ENCODE results near the gene SUCLG1.
"Not testable (repeated sequence)": the region's sequence is repeated elsewhere in the genome, so short reads cannot be mapped to it uniquely, and the experiment has no call there.

The SUCLG1 gene

DNA sequence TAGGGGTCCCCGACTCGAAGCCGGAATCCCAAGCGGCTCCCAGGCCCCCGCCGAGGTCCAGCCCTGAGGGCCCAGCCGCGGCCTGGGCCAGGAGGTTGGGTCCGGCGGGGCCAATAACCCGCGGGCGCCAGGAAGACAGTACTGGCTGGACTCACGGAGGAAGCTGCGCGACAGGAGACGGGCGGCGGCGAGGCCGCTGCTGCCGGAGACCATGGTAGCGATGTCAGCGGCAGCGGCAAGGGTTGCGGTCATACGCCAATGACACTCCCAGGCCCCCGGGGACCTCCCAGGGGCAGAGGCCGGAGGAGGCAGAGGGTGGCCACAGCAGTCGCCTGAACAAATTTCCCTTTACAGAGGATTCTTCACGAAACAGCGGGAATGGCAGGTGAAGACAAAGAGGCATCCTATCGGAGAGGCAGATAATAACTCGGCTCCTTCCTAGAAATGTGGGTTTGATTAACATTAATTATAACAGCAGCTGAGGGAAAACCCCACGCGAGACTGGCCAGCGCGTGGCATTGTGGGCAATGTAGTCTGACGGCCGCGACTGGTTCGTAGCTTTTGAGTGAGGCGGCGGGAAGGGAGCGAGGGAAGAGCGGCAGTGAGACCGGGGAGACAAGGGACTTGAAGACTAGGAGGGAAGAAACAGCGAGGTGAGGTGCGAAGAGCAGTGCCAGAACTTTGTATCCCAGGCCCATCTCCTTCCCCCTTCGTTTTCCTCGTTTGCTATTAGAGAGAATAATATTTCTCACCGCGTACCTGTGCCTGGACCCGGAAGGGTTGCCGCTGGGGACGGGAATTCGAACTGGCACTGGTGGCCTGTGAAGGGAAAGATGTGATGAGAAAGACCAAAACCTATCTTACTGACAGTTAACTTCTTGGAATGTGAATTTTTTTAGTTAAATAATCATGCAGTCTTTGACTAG is at the start of gene SUCLG1:
Gene SUCLG1, minus strand, starts transcription at position 263 of the 926 bp plus-strand sequence. Its CDS starts 11 bp downstream, at position 252.
- DNase-seq (ENCODE audit: low read depth in 1 of 2, low spot score in 1 of 2) = peak; percentile 71 to 75

DNA sequence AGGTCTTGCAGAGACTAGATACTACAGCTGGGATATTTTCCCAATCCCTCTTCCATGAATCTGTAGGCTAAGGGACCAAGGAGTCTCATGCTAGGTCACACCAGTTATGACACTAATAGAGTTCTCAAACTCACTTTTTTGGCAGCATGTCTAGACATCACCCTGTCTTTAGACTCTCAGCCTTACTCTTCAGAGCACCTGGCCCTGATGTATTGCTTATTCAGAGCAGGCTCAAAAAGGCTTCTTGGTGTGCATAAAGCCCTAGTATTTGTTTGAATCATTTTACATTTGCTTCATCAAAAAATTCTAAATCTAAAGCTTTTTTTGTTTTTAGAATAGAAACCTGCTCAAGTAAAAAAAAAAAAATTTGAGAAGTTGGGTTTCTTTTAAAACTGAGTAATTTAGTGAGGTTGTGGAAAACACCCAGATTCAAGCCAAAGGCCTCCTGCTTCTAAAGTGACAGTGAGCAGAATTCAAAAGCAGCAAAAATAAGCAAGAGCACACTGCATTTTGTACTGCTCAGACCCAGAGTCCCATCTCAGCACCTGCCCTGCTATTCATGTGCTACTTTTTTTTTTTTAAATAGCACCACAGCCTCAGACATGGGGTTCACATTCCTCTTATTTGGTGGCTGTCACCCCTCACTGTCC is 39.2 kb upstream of the SUCLG1 start:
- DNase-seq (ENCODE audit: low read depth in 1 of 2, low spot score in 1 of 2) = no peak

- DNase-seq (ENCODE audit: low read depth in 1 of 2, low spot score in 1 of 2) = no peak
Observed at GRCh38 chr2:84497285-84497684, 38.2 kb upstream of the SUCLG1 start.

DNA sequence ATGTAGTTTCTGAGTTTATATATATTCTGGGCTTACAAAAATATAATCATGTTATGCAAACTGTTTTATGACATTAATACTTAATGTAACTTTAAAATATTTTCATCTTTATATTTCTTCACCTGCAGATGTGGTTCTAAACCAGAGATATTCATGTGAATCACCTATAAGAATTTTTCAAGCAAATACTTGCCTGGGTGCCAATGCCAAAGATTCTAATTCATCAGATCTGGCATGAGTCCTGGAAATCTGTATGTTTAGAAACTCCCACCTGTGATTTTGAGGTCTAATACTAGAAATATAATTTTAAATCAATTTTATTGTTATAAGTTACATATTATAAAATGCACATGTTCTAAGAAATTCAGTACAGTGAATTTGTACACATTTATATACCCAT is 37.3 kb upstream of the SUCLG1 start:
- no peak for DNase-seq (ENCODE audit: low read depth in 1 of 2, low spot score in 1 of 2)

GRCh38 chr2:84495539-84496146 is 36.6 kb upstream of the SUCLG1 start:
- DNase-seq (ENCODE audit: low read depth in 1 of 2, low spot score in 1 of 2) = peak in 1 of 2 donors; percentile 51

DNA sequence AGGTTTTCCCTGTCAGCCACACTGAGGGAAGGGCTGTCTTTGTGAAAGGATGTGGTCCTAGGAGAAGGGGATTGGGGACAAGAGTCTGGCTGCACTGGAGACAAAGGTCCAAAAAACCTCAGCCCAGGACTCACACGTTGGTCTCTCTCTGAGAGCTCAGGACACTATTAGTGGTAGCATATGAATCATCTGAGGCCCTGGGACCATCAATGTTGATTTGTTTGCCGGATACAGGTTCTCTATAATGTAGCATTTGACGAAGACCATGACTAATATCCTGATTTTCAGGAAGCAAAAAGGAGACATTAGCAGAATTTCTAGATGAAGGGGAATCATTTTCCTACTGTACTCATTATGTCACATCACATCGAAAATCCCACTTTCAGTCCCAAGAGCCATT is 35.0 kb upstream of the SUCLG1 start:
- no peak for DNase-seq (ENCODE audit: low read depth in 1 of 2, low spot score in 1 of 2)

GRCh38 chr2:84493514-84493913 is 34.4 kb upstream of the SUCLG1 start:
- DNase-seq (ENCODE audit: low read depth in 1 of 2, low spot score in 1 of 2) = no peak

- no peak for DNase-seq (ENCODE audit: low read depth in 1 of 2, low spot score in 1 of 2)
Observed at GRCh38 chr2:84492571-84492970, 33.5 kb upstream of the SUCLG1 start.

GRCh38 chr2:84491741-84492140 is 32.7 kb upstream of the SUCLG1 start:
- DNase-seq (ENCODE audit: low read depth in 1 of 2, low spot score in 1 of 2) = no peak

DNA sequence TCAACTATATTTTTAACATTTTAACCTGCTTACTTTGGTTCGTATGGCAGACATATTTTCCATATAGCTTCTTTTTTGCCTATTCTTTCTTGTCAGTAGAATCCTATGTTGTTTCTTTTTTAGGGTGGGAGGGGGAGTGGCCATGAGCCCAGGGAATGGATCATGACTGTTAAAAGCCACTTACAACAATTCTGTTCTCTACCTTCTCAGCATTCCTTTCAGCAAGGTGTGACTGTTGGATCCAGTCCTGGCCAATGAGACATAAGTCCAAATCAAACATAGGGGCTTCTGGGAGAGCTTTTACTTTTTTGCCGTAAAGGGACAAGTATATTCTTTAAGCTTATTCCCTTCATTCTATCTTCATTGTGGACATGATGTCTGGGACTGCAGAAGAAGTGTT is 32.2 kb upstream of the SUCLG1 start:
- DNase-seq (ENCODE audit: low read depth in 1 of 2, low spot score in 1 of 2) = no peak

DNA sequence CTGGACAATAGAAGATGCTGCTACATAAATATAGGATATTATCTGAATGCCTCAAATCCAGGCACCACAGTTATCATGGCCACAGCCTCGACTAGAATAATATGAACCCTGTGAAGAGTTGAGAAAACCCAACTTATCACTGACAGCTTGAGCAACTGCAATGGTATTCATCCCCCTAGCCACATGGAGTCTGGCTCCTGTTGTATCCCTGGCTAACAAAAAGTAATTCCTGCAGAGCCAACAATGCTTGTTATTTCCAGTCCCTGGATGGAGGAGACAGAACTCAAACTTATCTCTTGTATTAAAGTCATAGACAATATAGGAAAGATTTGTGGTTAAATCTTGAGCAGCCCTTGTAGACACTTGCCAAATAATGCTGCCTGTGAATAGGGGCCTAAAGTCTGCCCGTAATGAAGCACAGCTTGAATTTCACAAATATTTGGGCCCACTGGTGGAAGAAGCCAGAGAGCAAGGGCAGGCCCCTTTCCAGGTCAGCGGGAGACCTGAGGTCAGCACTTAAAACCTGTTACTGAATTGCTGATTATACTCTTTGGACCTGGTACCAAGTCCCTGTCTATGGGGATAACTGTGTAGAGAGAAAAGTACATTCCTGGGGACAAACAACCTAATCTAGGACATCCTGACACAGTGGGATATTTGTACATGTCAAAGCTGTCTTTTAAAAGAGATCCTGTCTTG is 28.4 kb upstream of the SUCLG1 start:
- no peak for DNase-seq (ENCODE audit: low read depth in 1 of 2, low spot score in 1 of 2)

- no peak for DNase-seq (ENCODE audit: low read depth in 1 of 2, low spot score in 1 of 2)
Observed at GRCh38 chr2:84486441-84487115, 27.5 kb upstream of the SUCLG1 start.

- DNase-seq (ENCODE audit: low read depth in 1 of 2, low spot score in 1 of 2) = no peak
Observed at GRCh38 chr2:84483320-84483719, 24.2 kb upstream of the SUCLG1 start.

GRCh38 chr2:84482603-84483002 is 23.5 kb upstream of the SUCLG1 start:
- DNase-seq (ENCODE audit: low read depth in 1 of 2, low spot score in 1 of 2) = no peak

DNA sequence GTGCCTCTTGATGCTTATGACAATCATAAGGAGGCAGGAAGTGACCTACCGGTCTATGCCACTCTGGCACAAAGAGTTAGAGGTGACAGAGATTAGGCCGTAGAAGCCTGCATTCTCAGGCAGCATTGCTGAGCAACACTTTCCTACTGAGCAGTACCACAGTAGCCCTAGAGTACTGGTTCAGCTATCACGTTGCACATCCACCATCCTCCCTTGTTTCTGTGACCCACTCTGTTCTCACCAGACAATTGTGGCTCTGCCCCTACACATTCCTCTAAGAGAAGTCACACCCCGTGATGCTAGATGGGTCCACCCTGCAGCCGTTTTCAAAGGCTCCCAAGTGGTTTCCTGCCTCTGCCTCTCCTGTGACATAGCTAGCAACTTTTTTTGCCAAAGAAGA is 22.6 kb upstream of the SUCLG1 start:
- peak in 1 of 2 donors; percentile 9 for DNase-seq (ENCODE audit: low read depth in 1 of 2, low spot score in 1 of 2)

DNA sequence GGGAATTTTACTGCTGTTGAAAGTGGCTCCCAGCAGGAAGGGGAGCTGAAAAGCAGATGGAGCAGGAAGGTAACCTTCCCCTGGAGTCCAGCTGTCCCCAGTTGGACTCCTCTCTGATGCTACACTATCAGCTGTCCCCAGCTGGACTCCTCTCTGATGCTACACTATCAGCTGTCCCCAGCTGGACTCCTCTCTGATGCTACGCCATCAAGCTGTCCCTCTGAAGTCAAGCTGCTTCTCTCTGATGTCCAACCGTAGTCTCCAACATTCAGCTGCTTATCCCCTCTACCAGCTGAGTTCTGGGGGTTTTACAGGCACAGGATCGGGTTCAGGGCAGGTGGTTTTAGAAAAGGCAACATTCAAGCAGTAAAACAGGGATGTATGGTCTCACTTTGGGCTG is 19.8 kb upstream of the SUCLG1 start:
- no peak for DNase-seq (ENCODE audit: low read depth in 1 of 2, low spot score in 1 of 2)

DNA sequence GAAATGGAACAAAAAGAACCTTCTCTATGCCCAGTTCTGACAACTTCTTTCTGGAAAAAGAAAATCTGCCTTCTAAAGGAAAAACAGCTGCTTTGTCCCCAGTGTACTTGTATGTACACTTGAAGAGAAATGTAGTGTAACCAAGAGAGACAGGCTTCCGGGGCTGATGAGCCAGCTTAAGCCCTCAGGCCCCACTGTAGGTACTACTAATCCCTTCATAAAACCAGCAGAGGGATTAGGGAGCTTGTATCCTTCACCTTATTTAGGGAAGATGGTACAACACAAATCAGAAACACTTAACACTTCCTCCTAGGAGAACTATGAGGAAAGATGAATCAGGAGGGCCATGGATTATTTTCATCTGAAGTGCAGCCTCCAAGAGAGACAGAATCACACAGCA is 18.8 kb upstream of the SUCLG1 start:
- no peak for DNase-seq (ENCODE audit: low read depth in 1 of 2, low spot score in 1 of 2)

DNA sequence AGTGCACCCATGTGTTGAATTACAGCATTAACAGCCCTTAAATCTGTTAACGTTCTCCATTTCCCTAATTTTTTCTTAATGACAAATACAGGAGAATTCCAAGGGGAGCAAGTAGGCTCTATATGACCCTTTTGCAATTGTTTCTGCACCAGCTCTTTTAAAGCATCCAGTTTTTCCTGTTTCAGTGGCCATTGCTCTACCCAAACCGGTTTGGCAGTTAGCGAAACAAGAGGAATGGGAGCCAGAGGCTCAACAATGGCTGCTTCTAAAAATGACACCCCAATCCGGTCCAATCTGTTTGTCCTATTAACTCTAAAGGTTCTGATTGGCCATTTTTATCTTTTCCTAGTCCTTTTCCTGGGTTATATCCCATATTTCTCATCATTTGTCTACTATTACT is 15.1 kb upstream of the SUCLG1 start:
- no peak for DNase-seq (ENCODE audit: low read depth in 1 of 2, low spot score in 1 of 2)

DNA sequence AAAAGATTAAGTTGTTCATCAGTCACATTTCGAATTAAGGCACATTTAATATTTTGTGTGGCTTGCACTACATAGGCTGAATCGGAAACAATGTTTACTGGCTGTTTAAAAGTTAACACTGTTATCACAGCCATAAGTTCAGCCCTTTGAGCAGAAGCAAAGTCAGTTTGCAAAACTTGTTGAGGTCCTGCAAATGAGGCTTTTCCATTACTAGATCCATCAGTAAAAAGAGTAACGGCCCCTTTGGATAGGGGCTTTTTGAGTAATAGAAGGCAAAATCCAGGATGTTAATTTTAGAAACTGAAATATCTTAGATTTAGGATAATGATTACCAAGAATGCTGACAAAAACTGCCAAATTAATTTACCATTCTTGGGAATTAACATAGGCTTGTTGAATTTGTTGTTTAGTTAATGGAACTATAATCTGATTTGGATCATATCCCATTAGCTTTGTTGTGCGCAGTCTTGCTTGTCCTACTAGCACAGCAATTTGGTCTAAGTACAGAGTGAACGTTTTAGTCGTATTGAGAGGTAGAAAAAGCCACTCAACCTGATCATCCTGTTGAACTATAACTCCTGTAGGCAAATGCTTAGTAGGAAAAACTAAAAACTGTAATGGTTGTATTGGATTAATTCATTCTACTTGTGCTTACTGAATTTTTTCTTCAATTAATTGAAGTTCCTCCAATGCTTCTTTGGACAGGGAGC is 13.9 kb upstream of the SUCLG1 start:
- DNase-seq (ENCODE audit: low read depth in 1 of 2, low spot score in 1 of 2) = no peak

DNA sequence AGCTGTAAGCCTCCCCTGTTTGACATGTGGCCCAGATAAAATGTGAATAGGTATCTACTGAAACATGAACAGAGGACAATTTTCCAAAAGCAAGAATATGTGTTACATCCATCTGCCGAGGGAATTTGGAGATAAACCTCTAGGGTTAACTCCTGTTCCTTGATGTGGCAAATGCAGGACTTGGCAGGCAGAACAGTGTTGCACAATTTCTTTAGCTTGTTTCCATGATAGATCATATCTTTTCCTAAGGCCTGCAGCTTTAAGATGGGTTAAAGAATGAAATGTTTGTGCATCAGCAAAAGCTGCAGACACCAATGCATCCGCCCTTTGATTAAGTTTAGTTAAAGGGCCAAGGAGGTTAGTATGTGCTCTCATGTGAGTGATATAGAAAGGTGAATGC is 13.3 kb upstream of the SUCLG1 start:
- DNase-seq (ENCODE audit: low read depth in 1 of 2, low spot score in 1 of 2) = not testable (repeated sequence)

Measured in activated CD4-positive, alpha-beta T cell treated with anti-CD3 and anti-CD28 coated beads, Interleukin-2, amount 50 U/mL, for 24 hours (primary cell).